NCI-H748 (cell line): ENCODE data around the gene FER.
"Not testable (repeated sequence)": the region's sequence is repeated elsewhere in the genome, so short reads cannot be mapped to it uniquely, and the experiment has no call there.

ENCODE experiments used
- DNase-seq: peaks from one replicate; lab custom pipeline; 2025; ENCODE audit not compliant: unreplicated experiment; lab: John Stamatoyannopoulos, UW

The FER gene

DNA sequence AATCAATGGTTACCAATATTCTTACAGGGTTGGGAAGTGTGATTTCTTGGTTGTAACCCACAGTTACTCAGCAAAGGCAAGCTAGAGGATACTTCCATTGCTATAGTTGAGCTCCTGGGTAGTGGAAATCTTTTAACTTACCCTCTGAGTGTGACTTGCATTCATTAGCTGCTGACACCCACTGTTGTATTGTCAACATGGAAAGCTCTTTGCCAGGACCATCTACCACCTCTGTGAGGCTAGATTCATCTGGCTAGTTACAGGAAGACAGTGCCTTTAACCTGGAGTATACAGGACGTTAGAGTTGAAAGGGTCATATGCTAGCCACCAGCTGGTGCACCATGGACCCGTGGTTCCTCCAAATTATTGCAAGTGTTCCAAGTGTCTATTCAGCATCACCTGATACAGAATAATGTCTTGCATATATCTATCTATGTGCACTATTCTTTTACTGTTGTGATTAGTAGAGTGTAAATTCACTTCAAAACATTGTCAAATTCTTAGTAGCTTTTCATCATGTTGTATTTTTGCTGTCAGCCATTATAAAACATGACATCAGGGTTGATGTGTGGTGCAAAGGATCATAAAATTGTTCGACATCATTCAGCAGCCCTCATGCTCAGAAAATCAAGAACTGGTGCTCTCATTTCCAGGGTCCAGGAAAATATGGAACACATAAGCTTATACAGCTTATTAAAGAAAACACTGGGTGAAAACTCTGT is 423.1 kb downstream of the FER start:
- no peak for DNase-seq

DNA sequence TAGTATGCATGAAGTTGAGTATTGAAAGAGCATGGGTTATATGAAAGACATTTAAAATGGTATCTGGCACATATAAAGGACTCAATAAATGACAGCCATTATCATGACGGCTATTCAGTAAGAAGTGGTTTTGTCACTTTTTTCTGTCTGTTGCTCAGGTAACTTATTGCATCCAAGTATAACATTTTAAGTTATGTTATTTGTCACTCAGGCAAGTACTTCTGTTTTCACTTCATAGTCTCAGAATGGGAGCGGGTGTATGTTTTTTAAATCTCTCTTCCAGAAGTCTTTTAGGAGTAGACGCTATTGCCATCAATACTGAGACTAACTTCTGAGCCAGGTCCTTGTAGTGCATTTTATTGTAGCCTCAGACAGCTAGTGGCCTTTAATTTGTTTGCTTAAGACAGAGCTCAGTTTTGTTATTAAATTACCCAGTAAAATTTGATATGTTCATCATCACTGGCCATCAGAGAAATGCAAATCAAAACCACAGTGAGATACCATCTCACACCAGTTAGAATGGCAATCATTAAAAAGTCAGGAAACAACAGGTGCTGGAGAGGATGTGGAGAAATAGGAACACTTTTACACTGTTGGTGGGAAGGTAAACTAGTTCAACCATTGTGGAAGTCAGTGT is 423.9 kb downstream of the FER start:
- DNase-seq: not testable (repeated sequence)

- DNase-seq: no peak
Measured at GRCh38 chr5:109173036-109173794, 425.5 kb downstream of the FER start.

DNA sequence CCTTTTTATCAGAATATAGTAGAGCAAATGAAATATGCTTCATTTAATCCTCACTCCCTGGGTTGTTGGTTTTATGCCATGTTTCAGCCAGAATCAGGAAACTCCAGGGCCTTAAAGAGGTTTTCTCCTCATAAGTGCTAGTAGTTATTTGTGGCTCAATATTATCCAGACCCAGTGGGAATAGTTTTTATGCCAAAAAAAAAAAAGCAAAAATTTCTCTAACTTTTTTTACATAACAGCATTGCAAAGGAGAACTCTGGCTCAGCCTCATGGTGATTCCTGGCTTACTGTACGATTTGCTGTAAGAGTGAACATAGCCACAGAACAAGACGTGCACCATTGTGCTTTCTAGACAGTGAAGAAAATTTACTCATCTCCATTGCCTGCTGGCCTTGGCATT is 429.5 kb downstream of the FER start:
- no peak for DNase-seq

DNA sequence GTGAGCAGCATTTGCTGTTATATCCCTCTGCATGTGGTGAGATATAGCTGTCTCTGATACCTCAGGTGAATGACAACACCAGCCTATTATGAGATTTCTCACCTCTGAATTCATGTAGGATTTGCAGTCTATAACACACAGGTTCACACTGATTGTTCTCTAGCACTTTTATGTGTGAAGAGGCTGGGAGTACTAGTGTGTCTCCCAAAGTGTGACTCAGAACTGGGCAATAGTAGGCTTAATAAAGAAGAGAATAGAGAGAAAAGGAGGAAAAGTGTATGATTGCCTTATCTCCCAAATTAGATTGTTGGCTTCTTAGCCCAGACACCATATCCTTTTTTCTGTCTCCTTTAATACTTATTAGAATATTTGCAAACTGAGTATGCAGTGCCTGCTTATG is 430.1 kb downstream of the FER start:
- DNase-seq: no peak

DNA sequence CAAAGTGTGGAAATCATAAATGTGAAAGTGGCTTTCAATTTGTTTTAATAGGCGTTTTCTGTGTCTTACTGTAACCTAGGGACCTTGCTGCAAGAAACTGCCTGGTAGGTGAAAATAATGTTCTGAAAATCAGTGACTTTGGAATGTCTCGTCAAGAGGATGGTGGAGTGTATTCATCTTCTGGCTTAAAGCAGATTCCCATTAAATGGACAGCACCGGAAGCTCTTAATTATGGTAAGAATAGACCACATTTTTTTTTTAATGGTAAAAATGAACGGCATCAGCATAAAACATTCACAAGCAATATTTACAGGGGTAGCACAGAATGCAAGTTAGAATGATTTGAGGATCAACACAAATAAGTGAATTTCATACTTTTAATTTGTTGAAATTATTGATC is 433.0 kb downstream of the FER start:
- DNase-seq: no peak

- no peak for DNase-seq
Measured at GRCh38 chr5:109186759-109187158, 439.1 kb downstream of the FER start.

DNA sequence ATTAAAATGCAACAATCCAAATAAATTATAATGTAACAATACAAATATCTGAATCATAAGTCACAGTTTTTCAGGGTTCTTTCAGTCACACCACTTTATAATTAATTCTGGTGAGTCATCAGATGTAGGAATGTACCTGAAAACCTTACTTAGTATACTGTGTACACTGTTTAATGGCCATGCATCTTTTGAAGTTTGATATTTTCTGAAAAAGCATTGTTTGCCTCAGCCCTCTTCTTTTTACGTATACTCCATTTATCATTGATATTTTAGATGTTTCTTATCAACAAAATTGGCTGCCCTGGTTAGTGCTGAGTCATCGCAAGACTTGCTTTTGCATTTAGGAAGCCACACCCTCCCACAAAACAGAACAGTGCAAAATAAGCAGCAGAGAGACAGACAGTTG is 443.5 kb downstream of the FER start:
- DNase-seq: no peak

DNA sequence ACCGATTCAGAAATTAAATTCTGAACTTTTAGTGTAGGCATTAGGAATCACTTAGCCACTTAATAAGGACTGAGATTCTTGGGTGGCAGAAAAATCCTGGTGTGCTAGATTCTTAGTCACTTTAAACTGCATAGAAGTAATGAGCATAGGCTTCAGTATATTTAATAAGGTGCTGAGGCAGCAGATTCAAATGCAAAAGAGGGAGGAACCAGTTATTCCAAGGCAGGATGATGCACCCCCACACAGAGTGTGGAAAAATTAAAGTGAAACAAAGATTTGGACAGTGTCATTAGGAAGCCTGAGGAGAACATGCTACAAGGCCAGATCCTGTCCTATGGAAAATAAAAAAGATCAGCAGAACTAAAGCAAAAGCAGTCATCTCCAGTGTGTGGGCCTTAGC is 444.3 kb downstream of the FER start:
- DNase-seq: no peak

GRCh38 chr5:109192555-109193281 is 445.0 kb downstream of the FER start:
- DNase-seq: peak; percentile 75

GRCh38 chr5:109195667-109196066 is 448.0 kb downstream of the FER start:
- DNase-seq: no peak

DNA sequence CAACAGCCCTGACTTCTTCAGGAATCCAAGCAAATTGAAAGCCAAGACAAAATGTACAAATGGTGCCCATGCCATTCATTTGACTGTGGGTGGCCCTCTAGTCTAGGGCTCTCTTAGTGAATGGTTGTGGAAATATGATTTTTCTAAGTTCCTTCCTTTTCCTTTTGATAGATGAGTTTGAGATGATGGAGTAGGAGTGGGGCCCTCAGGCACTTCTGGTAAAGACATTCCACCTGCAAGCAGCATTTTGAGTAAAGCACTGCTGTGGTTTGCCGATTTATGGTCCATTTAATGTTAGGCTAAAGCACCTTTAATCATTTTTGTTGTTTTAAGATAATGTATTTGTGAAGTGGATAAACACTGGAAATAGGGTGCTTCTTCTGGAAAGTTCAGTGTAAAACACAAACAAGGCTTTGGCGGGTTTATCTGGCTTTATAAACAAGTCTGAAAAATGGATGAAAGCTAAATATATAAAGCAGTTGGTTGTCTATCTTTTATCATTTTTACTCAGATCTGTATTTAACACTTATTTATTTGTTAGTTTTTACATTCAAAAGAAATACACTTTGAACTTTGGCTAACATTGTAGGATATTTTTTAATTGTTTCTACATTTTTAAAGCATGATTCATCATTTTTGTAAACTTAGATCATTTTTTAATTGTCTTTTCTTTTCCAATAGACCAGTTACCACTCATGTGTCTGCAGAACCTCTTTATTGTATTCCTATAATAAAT is 448.6 kb downstream of the FER start:
- DNase-seq: no peak

DNA sequence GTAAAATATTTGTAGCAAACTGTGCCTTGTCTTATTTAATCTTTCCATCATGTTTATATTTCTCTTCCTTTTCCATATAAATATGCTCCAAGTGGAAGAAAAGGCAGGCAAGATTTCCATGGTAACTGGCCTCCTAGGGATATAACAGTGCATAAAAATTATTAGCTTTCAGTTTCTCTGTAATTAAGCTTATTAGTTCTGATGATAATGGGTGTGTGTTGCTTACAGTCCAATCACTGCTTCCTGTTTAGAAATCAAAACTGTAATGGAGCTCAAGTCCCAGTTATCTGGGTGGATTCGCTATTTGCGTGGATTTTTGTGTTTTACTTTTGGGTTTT is 449.1 kb downstream of the FER start:
- DNase-seq: no peak

DNA sequence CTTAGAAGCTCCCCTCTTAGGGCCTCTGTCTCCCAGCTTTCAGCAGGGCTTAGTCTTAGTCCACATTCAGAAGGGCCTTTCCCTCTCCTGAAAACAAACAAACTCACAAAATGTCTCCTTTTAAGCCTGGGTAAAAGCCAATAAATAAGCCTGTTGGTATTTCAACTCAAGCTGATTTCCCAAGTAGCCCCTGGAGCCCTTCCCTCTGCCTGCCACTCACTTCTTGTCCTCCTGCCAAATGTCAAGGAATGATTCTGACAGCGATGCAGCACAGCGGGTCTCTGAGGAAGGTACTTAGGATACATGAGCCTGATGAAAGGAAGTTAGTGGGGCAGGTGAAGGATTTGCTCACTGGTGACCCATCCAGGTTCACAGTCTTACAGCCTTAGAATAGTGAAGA is 451.6 kb downstream of the FER start:
- DNase-seq: no peak

GRCh38 chr5:109199799-109200620 is 452.3 kb downstream of the FER start:
- no peak for DNase-seq

DNA sequence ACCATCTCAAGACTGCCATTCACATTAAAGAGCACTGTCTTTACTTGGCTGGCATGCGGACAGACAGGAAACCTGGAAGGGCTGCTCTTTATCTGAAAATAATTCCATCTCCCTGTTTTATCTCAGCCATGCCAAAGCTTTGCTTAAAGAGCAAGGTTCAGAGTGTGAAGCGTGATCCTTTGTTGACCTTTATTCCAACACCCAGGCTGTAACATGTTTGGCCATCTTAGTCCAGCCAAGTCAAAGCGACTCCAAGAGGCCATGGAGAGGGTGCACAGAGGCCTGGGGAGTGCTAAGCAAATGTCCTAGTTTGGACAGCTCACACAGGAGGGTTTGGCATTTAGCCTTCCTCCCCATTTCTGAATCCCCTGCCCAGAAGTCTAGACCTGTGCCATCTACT is 467.3 kb downstream of the FER start:
- no peak for DNase-seq

GRCh38 chr5:109218818-109219217 is 471.1 kb downstream of the FER start:
- no peak for DNase-seq

- DNase-seq: no peak
Measured at GRCh38 chr5:109223531-109223930, 475.8 kb downstream of the FER start.

DNA sequence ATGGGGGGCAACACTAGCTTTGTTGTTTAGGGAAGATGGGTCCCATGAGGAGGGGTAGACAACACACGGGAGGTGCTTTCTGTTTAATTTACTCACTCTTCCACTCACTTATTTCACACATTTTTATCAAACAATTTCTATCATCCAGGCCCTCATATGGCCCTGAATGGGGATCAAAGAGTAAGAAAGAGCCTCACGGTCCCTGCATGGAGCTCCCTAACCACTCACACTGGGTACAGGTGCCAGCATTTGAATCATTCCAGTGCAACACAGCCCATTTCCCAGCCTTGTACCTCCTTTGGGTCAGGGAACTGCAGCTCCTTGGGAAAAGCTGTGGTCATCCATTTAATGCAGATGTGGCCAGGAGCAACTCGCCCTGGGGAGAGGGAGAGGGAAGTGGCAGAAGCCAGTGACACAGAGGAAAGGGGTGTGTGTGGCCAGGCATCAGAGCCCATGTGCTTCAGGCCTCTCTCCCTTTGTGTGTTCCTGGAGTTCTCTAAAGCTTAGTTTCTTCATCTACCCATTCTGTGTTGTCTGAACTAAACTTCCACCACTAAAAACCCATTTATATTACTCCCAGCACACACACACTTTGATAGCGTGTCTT is 476.7 kb downstream of the FER start:
- no peak for DNase-seq
